GM19099 (cell line): ENCODE data around the gene SUPT5H.

Experiments used
- POLR2A ChIP-seq: IDR thresholded peaks from 3 replicates; pipeline ENCODE4 v1.6.1; 2011; ENCODE audit warnings: low read depth; ENCODE audit not compliant: insufficient read length; ENCODE audit errors: extremely low read depth

Gene SUPT5H

GRCh38 chr19:39445196-39446111, at the start of gene SUPT5H:
TSS of gene SUPT5H (plus strand) at chr19:39445582. CDS start at chr19:39445891, 309 bp downstream.
- TF ChIP-seq POLR2A, result peak; percentile 92

GRCh38 chr19:39397360-39398296, 47.8 kb upstream of the SUPT5H start:
- TF ChIP-seq POLR2A, result no peak

- no peak for TF ChIP-seq POLR2A
Measured at GRCh38 chr19:39398297-39398864, 47.0 kb upstream of the SUPT5H start.

- TF ChIP-seq POLR2A, result no peak
Measured at GRCh38 chr19:39399668-39400050, 45.7 kb upstream of the SUPT5H start.

- TF ChIP-seq POLR2A, result no peak
Measured at GRCh38 chr19:39400061-39400460, 45.3 kb upstream of the SUPT5H start.

- TF ChIP-seq POLR2A, result no peak
Measured at GRCh38 chr19:39401070-39401548, 44.3 kb upstream of the SUPT5H start.

- peak; percentile 43 for TF ChIP-seq POLR2A
Measured at GRCh38 chr19:39401549-39402345, 43.6 kb upstream of the SUPT5H start.

GRCh38 chr19:39402346-39403300, 42.8 kb upstream of the SUPT5H start:
- TF ChIP-seq POLR2A, result peak; percentile 36

GRCh38 chr19:39403331-39404312, 41.8 kb upstream of the SUPT5H start:
- peak; percentile 53 for TF ChIP-seq POLR2A

- peak; percentile 12 for TF ChIP-seq POLR2A
Measured at GRCh38 chr19:39405261-39405957, 40.0 kb upstream of the SUPT5H start.

- TF ChIP-seq POLR2A, result no peak
Measured at GRCh38 chr19:39405958-39406655, 39.3 kb upstream of the SUPT5H start.
